GM12878 (cell line): ENCODE measurements around the gene MT1E.

Experiments used
- KDM1A ChIP-seq: fragments of 200-600 bp; sonication (generic); IDR thresholded peaks from 2 replicates; pipeline ENCODE4 v1.6.1; 2016; ENCODE audit warnings: borderline replicate concordance
- MYC ChIP-seq: IDR thresholded peaks from 2 replicates; pipeline ENCODE4 v1.6.1; 2011; ENCODE audit warnings: mild to moderate bottlenecking, low read length, moderate library complexity, inconsistent platforms; ENCODE audit not compliant: insufficient read depth, insufficient replicate concordance, insufficient read length, severe bottlenecking

DNA sequence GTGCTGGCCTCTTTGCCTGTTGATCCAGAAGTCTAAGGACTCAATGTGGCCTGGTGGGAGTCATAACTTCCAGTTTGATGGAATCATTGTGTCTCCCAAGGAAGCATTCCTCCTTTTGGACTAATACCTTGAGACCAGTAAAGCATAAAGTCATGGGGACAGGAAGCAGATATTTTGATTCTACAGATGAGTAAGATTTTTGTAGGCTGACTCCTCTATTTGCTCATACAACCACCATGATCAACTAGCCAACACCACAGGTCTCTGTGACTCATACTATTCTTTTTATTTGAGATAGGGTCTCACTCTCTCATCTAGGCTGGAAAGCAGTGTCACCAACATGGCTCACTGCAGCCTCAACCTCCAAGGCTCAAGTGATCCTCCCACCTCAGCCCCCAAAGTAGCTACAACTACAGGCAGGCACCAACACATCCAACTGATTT, 11.0 kb upstream of the MT1E start:
- TF ChIP-seq MYC = no peak
- TF ChIP-seq KDM1A = no peak
